HFF-Myc (cell line): ENCODE results near the gene UBFD1.
A peak's percentile ranks its signal among the peaks of the same experiment; 100 is the strongest.

Source experiments
- DNase-seq: peaks from one replicate; pipeline ENCODE4 v3.0.0-alpha.2; 2011; ENCODE audit warnings: low read depth; ENCODE audit errors: extremely low read depth
- H3K4me3 ChIP-seq: replicated peaks from 2 replicates; pipeline ENCODE4 v1.5.1; 2011; ENCODE audit warnings: low read depth, mild to moderate bottlenecking, control low read depth, low read length
- CTCF ChIP-seq: IDR thresholded peaks from 2 replicates; pipeline ENCODE4 v1.5.1; 2012; ENCODE audit warnings: mild to moderate bottlenecking, low read depth, low read length, control low read depth; ENCODE audit errors: missing control alignments

UBFD1 gene

GRCh38 chr16:23554536-23554935 is 3.0 kb upstream of the UBFD1 start:
- DNase-seq = no peak
- H3K4me3 ChIP-seq = no peak overlapping the region
- no peak for TF ChIP-seq CTCF

DNA sequence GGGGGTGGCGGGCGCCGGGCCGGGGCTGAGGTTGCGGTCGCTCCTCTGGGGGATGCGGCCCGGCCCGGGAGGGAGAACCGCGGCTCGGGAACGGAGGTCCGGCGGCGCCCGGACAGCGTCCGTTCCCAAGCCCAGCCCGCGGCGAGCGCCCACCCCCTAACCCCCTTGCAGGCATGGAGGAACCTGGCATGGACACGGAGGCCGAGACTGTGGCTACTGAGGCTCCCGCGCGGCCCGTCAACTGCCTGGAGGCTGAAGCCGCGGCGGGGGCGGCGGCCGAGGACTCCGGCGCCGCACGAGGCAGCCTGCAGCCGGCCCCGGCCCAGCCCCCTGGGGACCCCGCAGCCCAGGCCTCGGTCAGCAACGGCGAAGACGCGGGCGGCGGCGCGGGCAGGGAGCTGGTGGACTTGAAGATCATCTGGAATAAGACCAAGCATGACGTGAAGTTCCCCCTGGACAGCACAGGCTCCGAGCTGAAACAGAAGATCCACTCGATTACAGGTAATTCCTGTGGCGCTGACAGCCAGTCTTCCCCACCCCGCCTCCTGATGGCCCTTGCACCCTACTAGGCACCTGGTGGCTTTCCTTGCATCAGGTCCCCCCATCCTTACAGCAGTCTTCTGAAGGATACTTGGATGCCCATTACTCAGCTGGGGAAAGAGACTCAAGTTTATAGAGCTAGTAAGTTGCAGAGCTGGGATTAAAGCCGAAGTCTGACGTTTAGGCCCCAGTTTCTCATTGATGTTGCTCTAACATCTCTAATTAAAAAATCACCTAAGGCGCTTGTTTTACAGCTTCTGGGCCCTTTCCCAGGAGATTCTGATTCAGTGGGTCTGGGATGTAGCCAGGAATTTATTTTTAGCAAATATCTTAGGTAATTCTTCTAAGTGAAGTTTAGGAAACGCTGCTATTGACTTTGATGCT is 514 bp downstream of the UBFD1 start:
- peak overlapping the region; percentile 73 for H3K4me3 ChIP-seq
- DNase-seq = no peak
- no peak for TF ChIP-seq CTCF

DNA sequence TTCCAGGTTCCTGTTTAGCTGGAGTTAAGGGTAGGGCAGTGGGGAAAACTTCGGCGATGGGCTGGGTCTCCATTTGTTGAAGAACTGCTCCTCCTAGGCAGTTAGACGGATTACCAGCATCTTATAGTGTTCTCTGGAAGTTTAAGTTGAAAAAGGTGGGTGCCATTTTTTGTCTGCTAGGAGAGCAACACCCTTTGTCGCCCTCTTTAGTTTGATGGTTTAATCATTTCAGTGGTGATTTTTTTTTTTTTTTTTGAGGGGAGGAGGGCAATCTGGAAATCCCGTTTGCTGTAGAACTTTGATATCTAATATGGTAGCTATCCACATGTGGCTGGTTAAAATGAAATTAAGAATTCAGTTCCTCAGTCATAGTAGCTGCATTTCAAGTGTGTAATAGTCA is 4.1 kb downstream of the UBFD1 start:
- H3K4me3 ChIP-seq = no peak overlapping the region
- TF ChIP-seq CTCF = no peak
- DNase-seq = no peak

GRCh38 chr16:23562505-23562904 is 5.0 kb downstream of the UBFD1 start:
- no peak overlapping the region for H3K4me3 ChIP-seq
- no peak for TF ChIP-seq CTCF
- DNase-seq = no peak

- TF ChIP-seq CTCF = no peak
Measured at GRCh38 chr16:23563186-23563585, 5.7 kb downstream of the UBFD1 start.

GRCh38 chr16:23564575-23565363 is 7.2 kb downstream of the UBFD1 start:
- TF ChIP-seq CTCF = no peak
- no peak for DNase-seq

More at GRCh38 chr16:23563186-23563585, 5.7 kb downstream of the UBFD1 start:
- H3K4me3 ChIP-seq = no peak overlapping the region
- DNase-seq = no peak

More at GRCh38 chr16:23564575-23565363, 7.2 kb downstream of the UBFD1 start:
- no peak overlapping the region for H3K4me3 ChIP-seq
